GM13977 (cell line): ENCODE measurements around the gene LGALS13.
A peak's percentile ranks its signal among the peaks of the same experiment; 100 is the strongest.

Experiments
- DNase-seq: peaks from one replicate; pipeline ENCODE4 v3.0.0; 2012; ENCODE audit warnings: low spot score
- CTCF ChIP-seq: IDR thresholded peaks from 2 replicates; pipeline ENCODE4 v1.5.1; 2012; ENCODE audit warnings: mild to moderate bottlenecking, control low read depth; ENCODE audit not compliant: insufficient read depth; ENCODE audit errors: extremely low read depth, missing control alignments
- in situ Hi-C: fragments of 300-500 bp; cut with MboI; formaldehyde crosslinking; loops from one replicate; pipeline ENCODE4 v1.12.0; 2022; ENCODE audit warnings: low sequenced_read_pairs, low pct_unique_long_range_greater_than_20kb, mixed read lengths, inconsistent platforms; ENCODE audit not compliant: unreplicated experiment

LGALS13 gene

GRCh38 chr19:39588066-39588465 is 14.3 kb upstream of the LGALS13 start:
- no peak for TF ChIP-seq CTCF
- in situ Hi-C loops: no loop called here
- no peak for DNase-seq

- no peak for DNase-seq
Observed at GRCh38 chr19:39590265-39590664, 12.1 kb upstream of the LGALS13 start.

GRCh38 chr19:39592381-39592780 is 9.9 kb upstream of the LGALS13 start:
- DNase-seq: no peak
- in situ Hi-C loops: no loop called here
- no peak for TF ChIP-seq CTCF

More at GRCh38 chr19:39590265-39590664, 12.1 kb upstream of the LGALS13 start:
- in situ Hi-C loops: no loop called here
- TF ChIP-seq CTCF: no peak

GRCh38 chr19:39595950-39596349 is 6.4 kb upstream of the LGALS13 start:
- in situ Hi-C loops: no loop called here
- TF ChIP-seq CTCF: no peak
- DNase-seq: no peak

GRCh38 chr19:39596911-39597310 is 5.4 kb upstream of the LGALS13 start:
- DNase-seq: no peak
- in situ Hi-C loops: no loop called here
- no peak for TF ChIP-seq CTCF

GRCh38 chr19:39599116-39599515 is 3.2 kb upstream of the LGALS13 start:
- peak; percentile 24 for DNase-seq
- TF ChIP-seq CTCF: no peak
- in situ Hi-C loops: no loop called here

GRCh38 chr19:39603825-39604224 is 1.5 kb downstream of the LGALS13 start:
- DNase-seq: no peak
- in situ Hi-C loops: no loop called here
- TF ChIP-seq CTCF: no peak
